Purkinje cell (primary cell): Measurements from ENCODE around the gene PAIP2B. TPM values are rescaled to one million over a fixed set of nuclear protein-coding genes. Genes with fewer than 3 reads are reported as not detected.

Source experiments
- polyA plus RNA-seq: library from polyadenylated mRNA; unstranded; fragments of >200 nt; fragmentation: Nextera tagmentation; gene quantifications from 2 replicates; pipeline ENCODE4 v1.2.1, GENCODE V29; 2014

The PAIP2B gene
- 1.2 and 1.4 TPM in 2 replicates for polyA plus RNA-seq

DNA sequence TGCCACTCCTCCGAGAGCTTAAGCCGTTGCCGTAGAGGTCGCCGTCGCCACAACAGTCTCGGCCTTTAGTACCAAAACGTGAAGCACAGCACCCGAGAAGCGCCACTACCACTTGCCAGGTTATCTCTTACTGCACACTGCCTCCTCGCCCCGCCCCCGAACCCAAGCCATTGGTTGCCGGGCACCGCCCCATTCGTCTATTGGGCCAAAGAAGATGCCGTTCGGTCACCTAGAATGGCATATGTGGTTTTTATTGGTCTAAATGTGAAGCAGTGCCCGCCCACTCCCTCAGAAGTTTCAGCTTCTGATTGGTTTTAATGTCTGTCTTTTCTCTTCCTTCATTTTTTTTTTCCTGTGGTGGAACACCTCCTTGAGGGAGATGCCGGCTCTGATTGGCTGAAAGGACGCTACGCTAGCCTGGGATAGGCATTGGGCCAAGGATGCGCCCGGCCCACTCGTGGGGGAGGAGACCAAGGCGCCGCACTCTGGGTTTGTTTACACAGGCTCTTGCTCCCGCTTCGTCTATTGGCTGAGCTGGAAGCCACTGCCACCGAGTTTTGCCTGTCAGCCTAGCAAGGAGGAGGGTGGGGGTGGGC lies at the start of gene PAIP2B:
TSS of gene PAIP2B (minus strand) at position 139 of the 596 bp plus-strand sequence. CDS start 24,514 bp downstream, outside the sequence.

Other genes starting within 250 kb of the PAIP2B start
- not detected in 2 replicates for gene ANKRD53, start 248.5 kb downstream of the PAIP2B start, polyA plus RNA-seq
- gene TEX261, start 232.2 kb downstream of the PAIP2B start, polyA plus RNA-seq, result 15.1 and 16.5 TPM in 2 replicates
- gene NAGK, start 158.5 kb downstream of the PAIP2B start, polyA plus RNA-seq, result 61.0 and 69.8 TPM in 2 replicates
- gene MCEE, start 96.9 kb downstream of the PAIP2B start, polyA plus RNA-seq, result 68.3 and 82.9 TPM in 2 replicates
- gene MPHOSPH10, start 96.5 kb downstream of the PAIP2B start, polyA plus RNA-seq, result 54.1 and 70.1 TPM in 2 replicates
- gene ZNF638, start 104.7 kb upstream of the PAIP2B start, polyA plus RNA-seq, result 137 and 172 TPM in 2 replicates
- gene DYSF, start 226.5 kb upstream of the PAIP2B start, polyA plus RNA-seq, result not detected in 2 replicates